ENCODE data around the gene ZBTB16.

The ZBTB16 gene

GRCh38 chr11:114256176-114256966 lies 196.9 kb downstream of the ZBTB16 start:
- DNase-seq = no peak

GRCh38 chr11:114256967-114257286 lies 197.4 kb downstream of the ZBTB16 start:
- no peak for DNase-seq

- peak in 25 of 58 donors; percentile 18 to 71 (median 30) for DNase-seq
Observed at GRCh38 chr11:114257621-114258558, 198.4 kb downstream of the ZBTB16 start.

- DNase-seq = no peak
Observed at GRCh38 chr11:114258696-114259095, 199.2 kb downstream of the ZBTB16 start.

- peak in 9 of 58 donors; percentile 6 to 31 (median 21) for DNase-seq
Observed at GRCh38 chr11:114259124-114259526, 199.6 kb downstream of the ZBTB16 start.

- DNase-seq = peak in 1 of 58 donors; percentile 7
Observed at GRCh38 chr11:114259551-114259983, 200.1 kb downstream of the ZBTB16 start.

- no peak for DNase-seq
Observed at GRCh38 chr11:114260077-114260476, 200.6 kb downstream of the ZBTB16 start.

GRCh38 chr11:114260483-114260882 lies 201.0 kb downstream of the ZBTB16 start:
- peak in 2 of 58 donors; percentile 10 to 37 for DNase-seq

- no peak for DNase-seq
Observed at GRCh38 chr11:114261791-114262190, 202.3 kb downstream of the ZBTB16 start.

GRCh38 chr11:114262681-114263512 lies 203.4 kb downstream of the ZBTB16 start:
- peak in 29 of 58 donors; percentile 10 to 67 (median 28) for DNase-seq

GRCh38 chr11:114263513-114264170 lies 204.1 kb downstream of the ZBTB16 start:
- no peak for DNase-seq

GRCh38 chr11:114264381-114264780 lies 204.9 kb downstream of the ZBTB16 start:
- DNase-seq = no peak

- DNase-seq = no peak
Observed at GRCh38 chr11:114265122-114265878, 205.8 kb downstream of the ZBTB16 start.

- no peak for DNase-seq
Observed at GRCh38 chr11:114269498-114269897, 210.0 kb downstream of the ZBTB16 start.

- no peak for DNase-seq
Observed at GRCh38 chr11:114270531-114271270, 211.2 kb downstream of the ZBTB16 start.

GRCh38 chr11:114271316-114271715 lies 211.8 kb downstream of the ZBTB16 start:
- no peak for DNase-seq

- DNase-seq = no peak
Observed at GRCh38 chr11:114272311-114272710, 212.8 kb downstream of the ZBTB16 start.

- no peak for DNase-seq
Observed at GRCh38 chr11:114273071-114273470, 213.6 kb downstream of the ZBTB16 start.

Measured in anterior cingulate cortex (tissue), 58 donors.